ENCODE measurements around the gene DIDO1.

DIDO1 gene

DNA sequence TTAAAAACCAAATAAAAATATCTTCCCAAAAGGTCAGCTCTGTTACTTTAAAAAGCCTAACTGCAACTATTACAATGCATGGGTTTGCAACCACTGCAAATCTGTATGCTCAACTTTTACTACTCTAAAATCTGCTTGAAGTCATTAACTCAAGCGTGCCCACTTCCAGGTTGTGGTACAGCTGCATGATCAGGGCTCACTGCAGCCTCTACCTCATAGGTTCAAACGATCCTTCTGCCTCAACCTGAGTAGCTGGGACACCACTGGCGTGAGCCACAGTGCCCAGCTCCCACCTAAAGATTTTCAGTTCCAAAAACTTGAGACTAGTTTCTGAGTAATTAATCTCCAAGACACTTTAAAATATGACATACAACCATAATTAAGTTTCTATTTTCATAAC is 8.2 kb downstream of the DIDO1 start:
- Histone ChIP-seq H3K36me3 (ENCODE audit: insufficient read depth) (peaks cover 5% of the 10 kb centered on the region; the same call in 1 of the 2 replicates), H3K4me2 (peak overlapping the region; percentile 38), H3K27me3 (ENCODE audit: insufficient read depth, low read depth) (no peaks in the 10 kb centered on the region; the same call in 1 of the 2 replicates), H3K4me1 (ENCODE audit: low read depth, poor library complexity, severe bottlenecking) (peaks cover 95% of the 10 kb centered on the region), H3K4me3 (IDR thresholded peaks at IDR 0.05; ENCODE audit: insufficient read depth, low read depth, low read length) (no peak overlapping the region), H3K9ac (no peak overlapping the region), H4K20me1 (ENCODE audit: insufficient read depth) (peaks cover 94% of the 10 kb centered on the region), H2AFZ (ENCODE audit: low read depth) (no peak overlapping the region), H3K27ac (peak overlapping the region; percentile 20; the same call in 1 of the 2 replicates), H3K79me2 (ENCODE audit: insufficient read depth, low read depth) (peaks cover 100% of the 10 kb centered on the region)
- TF ChIP-seq, protein P1, sequence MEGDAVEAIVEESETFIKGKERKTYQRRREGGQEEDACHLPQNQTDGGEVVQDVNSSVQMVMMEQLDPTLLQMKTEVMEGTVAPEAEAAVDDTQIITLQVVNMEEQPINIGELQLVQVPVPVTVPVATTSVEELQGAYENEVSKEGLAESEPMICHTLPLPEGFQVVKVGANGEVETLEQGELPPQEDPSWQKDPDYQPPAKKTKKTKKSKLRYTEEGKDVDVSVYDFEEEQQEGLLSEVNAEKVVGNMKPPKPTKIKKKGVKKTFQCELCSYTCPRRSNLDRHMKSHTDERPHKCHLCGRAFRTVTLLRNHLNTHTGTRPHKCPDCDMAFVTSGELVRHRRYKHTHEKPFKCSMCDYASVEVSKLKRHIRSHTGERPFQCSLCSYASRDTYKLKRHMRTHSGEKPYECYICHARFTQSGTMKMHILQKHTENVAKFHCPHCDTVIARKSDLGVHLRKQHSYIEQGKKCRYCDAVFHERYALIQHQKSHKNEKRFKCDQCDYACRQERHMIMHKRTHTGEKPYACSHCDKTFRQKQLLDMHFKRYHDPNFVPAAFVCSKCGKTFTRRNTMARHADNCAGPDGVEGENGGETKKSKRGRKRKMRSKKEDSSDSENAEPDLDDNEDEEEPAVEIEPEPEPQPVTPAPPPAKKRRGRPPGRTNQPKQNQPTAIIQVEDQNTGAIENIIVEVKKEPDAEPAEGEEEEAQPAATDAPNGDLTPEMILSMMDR (conservative IDR thresholded peaks at IDR 0.05; ENCODE audit: low read depth, low read length) = no peak

- H3K4me3 ChIP-seq (IDR thresholded peaks at IDR 0.05; ENCODE audit: insufficient read depth, low read depth, low read length) = no peak overlapping the region
- peaks cover 90% of the 10 kb centered on the region for H4K20me1 ChIP-seq (ENCODE audit: insufficient read depth)
- H3K4me2 ChIP-seq = peak overlapping the region; percentile 38; the same call in 1 of the 2 replicates
- TF ChIP-seq, protein P1 (conservative IDR thresholded peaks at IDR 0.05; ENCODE audit: low read depth, low read length) = no peak
- H3K4me1 ChIP-seq (ENCODE audit: low read depth, poor library complexity, severe bottlenecking) = peaks cover 95% of the 10 kb centered on the region
- H3K27ac ChIP-seq = peak overlapping the region; percentile 20; the same call in 1 of the 2 replicates
- no peaks in the 10 kb centered on the region; the same call in 1 of the 2 replicates for H3K27me3 ChIP-seq (ENCODE audit: insufficient read depth, low read depth)
- no peak overlapping the region for H2AFZ ChIP-seq (ENCODE audit: low read depth)
- peaks cover 100% of the 10 kb centered on the region for H3K79me2 ChIP-seq (ENCODE audit: insufficient read depth, low read depth)
- peaks cover 5% of the 10 kb centered on the region; the same call in 1 of the 2 replicates for H3K36me3 ChIP-seq (ENCODE audit: insufficient read depth)
- no peak overlapping the region for H3K9ac ChIP-seq
Observed at GRCh38 chr20:62917720-62918119, 8.6 kb downstream of the DIDO1 start.

DNA sequence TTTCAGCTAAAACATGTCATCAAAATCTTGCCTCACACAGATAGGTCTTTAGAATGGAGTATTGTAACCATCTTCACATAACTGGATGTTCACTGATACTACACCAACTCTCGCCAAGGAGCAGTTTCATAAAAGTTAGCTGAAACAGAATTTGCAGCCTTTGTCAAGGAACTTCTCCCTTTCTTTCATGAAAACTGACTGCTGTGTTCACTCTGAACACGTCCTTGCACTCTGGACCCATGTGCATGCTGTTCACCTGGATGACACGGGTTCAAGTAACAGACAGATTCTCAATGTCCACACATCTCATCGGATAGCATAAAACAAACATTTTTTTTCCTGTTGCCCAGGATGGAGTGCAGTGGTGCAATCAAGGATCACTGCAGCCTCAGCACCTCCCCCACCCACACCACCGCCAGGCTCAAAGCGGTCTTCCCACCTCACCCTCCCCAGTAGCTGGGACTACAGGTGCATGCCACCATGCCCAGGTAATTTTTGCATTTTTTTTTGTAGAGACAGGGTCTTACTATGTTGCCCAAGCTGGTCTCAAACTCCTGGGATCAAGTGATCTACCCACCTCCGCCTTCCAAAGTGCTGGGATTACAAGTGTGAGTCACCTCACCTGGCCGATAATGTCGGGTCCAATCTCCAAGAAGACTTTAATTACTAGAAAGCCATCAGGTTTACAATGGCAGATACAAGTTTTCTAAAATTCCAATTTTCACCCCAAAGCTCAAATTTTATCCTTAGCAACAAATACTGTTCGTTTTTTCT is 9.4 kb downstream of the DIDO1 start:
- Histone ChIP-seq H4K20me1 (ENCODE audit: insufficient read depth) (peaks cover 85% of the 10 kb centered on the region), H2AFZ (ENCODE audit: low read depth) (no peak overlapping the region), H3K36me3 (ENCODE audit: insufficient read depth) (peaks cover 7% of the 10 kb centered on the region; the same call in 1 of the 2 replicates), H3K4me1 (ENCODE audit: low read depth, poor library complexity, severe bottlenecking) (peaks cover 95% of the 10 kb centered on the region), H3K4me3 (IDR thresholded peaks at IDR 0.05; ENCODE audit: insufficient read depth, low read depth, low read length) (no peak overlapping the region), H3K27ac (no peak overlapping the region), H3K79me2 (ENCODE audit: insufficient read depth, low read depth) (peaks cover 100% of the 10 kb centered on the region), H3K27me3 (ENCODE audit: insufficient read depth, low read depth) (no peaks in the 10 kb centered on the region; the same call in 1 of the 2 replicates), H3K9ac (no peak overlapping the region), H3K4me2 (no peak overlapping the region; the same call in 1 of the 2 replicates)
- TF ChIP-seq, protein P1 (conservative IDR thresholded peaks at IDR 0.05; ENCODE audit: low read depth, low read length) = no peak

DNA sequence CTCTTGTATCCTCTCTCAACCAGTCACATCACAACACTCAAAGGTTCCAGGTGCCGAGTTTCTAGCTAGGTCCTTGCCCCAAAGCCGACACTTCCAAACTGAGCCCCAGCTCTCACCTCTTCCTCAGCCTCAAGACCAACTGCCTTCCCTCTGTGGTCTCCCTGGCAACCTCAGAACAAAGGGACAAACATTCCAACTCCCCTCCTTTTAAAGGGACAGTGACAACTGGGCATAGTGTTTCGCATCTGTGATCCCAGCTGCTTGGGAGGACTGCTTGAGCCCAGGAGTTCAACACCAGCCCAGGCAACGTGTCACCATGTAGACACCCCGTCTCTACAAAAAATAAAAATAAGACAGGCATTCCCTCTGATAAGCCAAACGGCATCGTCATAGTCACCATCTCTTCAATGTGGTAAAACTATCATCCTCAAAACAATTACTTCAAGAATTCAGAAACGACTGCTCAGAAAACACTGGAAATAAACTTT is 11.3 kb downstream of the DIDO1 start:
- Histone ChIP-seq H3K79me2 (ENCODE audit: insufficient read depth, low read depth) (peaks cover 88% of the 10 kb centered on the region), H3K4me1 (ENCODE audit: low read depth, poor library complexity, severe bottlenecking) (peaks cover 97% of the 10 kb centered on the region), H3K4me2 (no peak overlapping the region), H3K27ac (no peak overlapping the region), H3K36me3 (ENCODE audit: insufficient read depth) (peaks cover 13% of the 10 kb centered on the region; the same call in 1 of the 2 replicates), H4K20me1 (ENCODE audit: insufficient read depth) (peaks cover 74% of the 10 kb centered on the region), H2AFZ (ENCODE audit: low read depth) (no peak overlapping the region), H3K27me3 (ENCODE audit: insufficient read depth, low read depth) (no peaks in the 10 kb centered on the region; the same call in 1 of the 2 replicates), H3K9ac (no peak overlapping the region), H3K4me3 (IDR thresholded peaks at IDR 0.05; ENCODE audit: insufficient read depth, low read depth, low read length) (no peak overlapping the region)
- TF ChIP-seq, protein P1 (conservative IDR thresholded peaks at IDR 0.05; ENCODE audit: low read depth, low read length) = no peak
